GM19455 (cell line): ENCODE data around the gene VPS35L.

Experiments used
- ATAC-seq: cut with Tn5 transposase; IDR thresholded peaks from one replicate; pipeline ENCODE4 v1.9.1; 2021; ENCODE audit not compliant: unreplicated experiment

VPS35L gene

GRCh38 chr16:19746561-19746960, 191.1 kb downstream of the VPS35L start:
- no peak for ATAC-seq

- ATAC-seq = no peak
Measured at GRCh38 chr16:19748389-19749168, 193.1 kb downstream of the VPS35L start.

GRCh38 chr16:19749571-19750080, 194.1 kb downstream of the VPS35L start:
- ATAC-seq = no peak
